Testis (tissue), 2 donors: ENCODE results near the gene TTLL5.

Experiments
- POLR2A ChIP-seq: fragments of 450-650 bp; IDR thresholded peaks from one replicate; pipeline ENCODE4 v1.6.1; 2017; ENCODE audit warnings: antibody characterized with exemption, mild to moderate bottlenecking, moderate library complexity
- TF ChIP-seq, protein P1 (sequence below), 3 experiments: fragments of 450-650 bp in 2 of 3; fragments of 200-600 bp in 1 of 3; sonication (generic) in 1 of 3; IDR thresholded peaks; one replicate each; pipeline ENCODE4 v1.5.1; 2016 to 2019; ENCODE audit warnings: antibody characterized with exemption in 3 of 3, mild to moderate bottlenecking in 2 of 3, moderate library complexity in 1 of 3

DNA sequence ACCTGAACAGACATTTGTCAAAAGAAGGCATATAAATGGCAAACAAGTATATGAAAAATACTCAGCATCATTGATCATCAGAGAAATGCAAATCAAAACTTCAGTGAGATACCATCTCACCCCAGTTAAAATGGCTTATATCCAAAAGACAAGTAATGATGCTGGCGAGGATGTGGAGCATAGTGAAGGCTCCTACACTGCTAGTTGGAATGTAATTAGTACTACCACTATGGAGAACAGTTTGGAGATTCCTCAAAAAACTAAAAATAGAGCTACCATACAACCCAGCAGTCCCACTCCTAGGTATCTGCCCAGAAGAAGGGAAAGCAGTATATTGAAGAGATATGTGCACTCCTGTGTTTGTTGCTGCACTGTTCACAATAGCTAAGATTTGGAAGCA is 174.7 kb downstream of the TTLL5 start:
- TF ChIP-seq, protein P1, sequence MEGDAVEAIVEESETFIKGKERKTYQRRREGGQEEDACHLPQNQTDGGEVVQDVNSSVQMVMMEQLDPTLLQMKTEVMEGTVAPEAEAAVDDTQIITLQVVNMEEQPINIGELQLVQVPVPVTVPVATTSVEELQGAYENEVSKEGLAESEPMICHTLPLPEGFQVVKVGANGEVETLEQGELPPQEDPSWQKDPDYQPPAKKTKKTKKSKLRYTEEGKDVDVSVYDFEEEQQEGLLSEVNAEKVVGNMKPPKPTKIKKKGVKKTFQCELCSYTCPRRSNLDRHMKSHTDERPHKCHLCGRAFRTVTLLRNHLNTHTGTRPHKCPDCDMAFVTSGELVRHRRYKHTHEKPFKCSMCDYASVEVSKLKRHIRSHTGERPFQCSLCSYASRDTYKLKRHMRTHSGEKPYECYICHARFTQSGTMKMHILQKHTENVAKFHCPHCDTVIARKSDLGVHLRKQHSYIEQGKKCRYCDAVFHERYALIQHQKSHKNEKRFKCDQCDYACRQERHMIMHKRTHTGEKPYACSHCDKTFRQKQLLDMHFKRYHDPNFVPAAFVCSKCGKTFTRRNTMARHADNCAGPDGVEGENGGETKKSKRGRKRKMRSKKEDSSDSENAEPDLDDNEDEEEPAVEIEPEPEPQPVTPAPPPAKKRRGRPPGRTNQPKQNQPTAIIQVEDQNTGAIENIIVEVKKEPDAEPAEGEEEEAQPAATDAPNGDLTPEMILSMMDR (IDR thresholded peaks at IDR 0.05): no peak
- no peak for TF ChIP-seq POLR2A
